ENCODE data around the gene MYH14. TPM values are rescaled to one million over a fixed set of nuclear protein-coding genes. Genes with fewer than 3 reads are reported as not detected.

Gene MYH14
- total RNA-seq, 2 donors from 2014 or later, result 2.6 to 11.1 TPM

GRCh38 chr19:50310759-50311465 is 107.5 kb downstream of the MYH14 start:
- no peak for TF ChIP-seq CTCF (IDR thresholded peaks at IDR 0.05)
- ATAC-seq (ENCODE audit: insufficient number of reproducible peaks, low FRiP score, low read depth), result no peak
- DNase-seq (ENCODE audit: low spot score), result no peak

DNA sequence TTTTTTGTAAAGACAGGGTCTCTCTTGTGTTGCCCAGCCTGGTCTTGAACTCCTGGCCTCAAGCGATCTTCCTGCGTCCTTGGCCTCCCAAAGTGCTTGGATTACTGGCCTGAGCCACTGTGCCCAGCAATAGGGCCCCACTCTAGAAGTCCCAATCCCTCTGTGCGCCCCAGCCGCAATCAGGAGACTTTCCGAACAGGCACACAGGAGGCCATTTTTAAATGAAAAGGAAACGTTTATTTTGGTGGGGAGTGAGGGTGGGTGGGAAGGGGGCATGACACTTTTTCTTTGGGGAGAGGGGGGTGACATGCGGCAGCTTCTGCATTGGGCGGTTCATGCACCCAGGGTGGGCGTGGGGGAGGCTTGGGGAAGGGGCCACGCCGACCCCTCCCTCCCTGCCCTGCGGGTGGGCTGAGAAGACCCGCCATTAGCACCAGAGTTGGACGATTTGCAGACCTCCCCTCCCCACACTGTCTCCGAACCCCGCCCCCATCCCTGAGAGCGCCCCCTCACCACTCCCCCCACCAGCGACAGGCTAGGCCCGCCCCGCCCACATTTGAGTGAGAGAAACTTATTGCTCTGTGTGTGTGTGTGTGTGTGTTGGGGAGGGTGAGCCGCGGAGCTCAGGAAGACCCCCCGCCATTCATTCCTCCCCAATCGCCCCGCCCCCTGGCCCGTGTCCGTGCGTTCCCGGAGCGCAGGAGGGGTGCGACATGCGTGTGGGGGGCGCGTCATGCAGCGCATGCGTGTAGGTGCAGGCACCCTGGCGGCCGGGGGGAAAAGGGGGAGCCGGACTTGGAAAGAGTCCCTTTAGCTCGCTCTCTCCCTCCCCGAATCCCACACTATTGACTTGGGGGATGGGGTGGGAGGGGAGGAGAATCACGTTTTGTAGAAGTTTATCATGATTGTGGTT is 108.6 kb downstream of the MYH14 start:
- H3K4me1 ChIP-seq (ENCODE audit: control insufficient read depth in 1 of 2, low read depth in 2 of 2), result no peaks in the 10 kb centered on the region
- DNase-seq (ENCODE audit: low spot score), result no peak
- H3K27ac ChIP-seq, result no peak overlapping the region
- no peak for ATAC-seq (ENCODE audit: insufficient number of reproducible peaks, low FRiP score, low read depth)
- H3K4me3 ChIP-seq, result no peak overlapping the region
- H3K36me3 ChIP-seq, result no peaks in the 10 kb centered on the region
- no peak for TF ChIP-seq CTCF (IDR thresholded peaks at IDR 0.05)
- peaks cover 14% of the 10 kb centered on the region for H3K27me3 ChIP-seq (replicated peaks; ENCODE audit: insufficient read depth)
- no peaks in the 10 kb centered on the region for H3K9me3 ChIP-seq

More at GRCh38 chr19:50310759-50311465, 107.5 kb downstream of the MYH14 start:
- Histone ChIP-seq H3K9me3 (no peaks in the 10 kb centered on the region), H3K4me3 (no peak overlapping the region), H3K27ac (no peak overlapping the region), H3K36me3 (no peaks in the 10 kb centered on the region), H3K4me1 (ENCODE audit: control insufficient read depth in 1 of 2, low read depth in 2 of 2) (no peaks in the 10 kb centered on the region), H3K27me3 (replicated peaks; ENCODE audit: insufficient read depth) (peaks cover 14% of the 10 kb centered on the region)

DNA sequence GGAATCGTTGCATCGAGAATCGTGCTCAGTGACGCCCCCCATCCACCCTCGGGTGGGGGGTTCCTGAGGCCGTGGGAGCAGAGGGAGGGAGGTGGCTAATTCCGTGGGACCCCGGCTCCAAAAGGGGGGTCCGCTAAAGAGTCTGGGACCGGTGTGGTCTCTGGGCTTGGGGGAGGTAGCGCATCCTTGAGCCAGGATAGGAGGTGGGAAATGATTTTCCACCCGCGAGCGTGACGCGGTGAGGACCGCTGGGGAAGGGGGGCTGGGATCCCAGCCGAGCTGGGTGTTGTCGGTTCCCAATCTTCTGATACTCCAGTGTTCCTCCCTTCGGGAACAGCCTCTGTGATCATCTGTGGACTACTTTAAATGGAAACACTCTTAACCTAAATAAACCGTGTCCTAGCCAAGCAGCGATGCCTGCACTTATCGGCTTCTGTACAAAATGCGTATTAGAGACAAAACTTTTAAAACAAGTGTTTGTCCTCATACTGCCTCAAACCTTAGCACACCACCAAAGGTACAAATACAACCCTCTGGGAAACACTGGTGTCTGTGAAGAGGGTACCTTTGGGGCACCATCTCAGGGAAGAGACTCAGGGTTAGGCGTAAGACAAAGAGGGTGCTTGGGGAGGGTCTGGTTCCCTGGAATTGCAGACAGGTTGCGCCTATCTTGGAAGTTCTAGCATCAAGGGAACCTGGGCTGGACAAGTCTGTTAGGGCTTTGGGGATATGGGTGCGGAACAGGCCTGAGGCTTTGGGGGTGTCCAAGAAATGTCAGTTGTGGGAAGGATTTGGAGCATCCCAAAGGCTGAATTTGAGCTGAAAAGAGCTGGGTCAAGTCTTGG is 109.8 kb downstream of the MYH14 start:
- Histone ChIP-seq H3K9me3 (no peaks in the 10 kb centered on the region), H3K4me3 (no peak overlapping the region), H3K27me3 (replicated peaks; ENCODE audit: insufficient read depth) (peaks cover 14% of the 10 kb centered on the region), H3K4me1 (ENCODE audit: control insufficient read depth in 1 of 2, low read depth in 2 of 2) (no peaks in the 10 kb centered on the region), H3K27ac (no peak overlapping the region), H3K36me3 (no peaks in the 10 kb centered on the region)
- no peak for ATAC-seq (ENCODE audit: insufficient number of reproducible peaks, low FRiP score, low read depth)
- TF ChIP-seq CTCF (IDR thresholded peaks at IDR 0.05), result no peak
- DNase-seq (ENCODE audit: low spot score), result no peak

- no peak for TF ChIP-seq CTCF (IDR thresholded peaks at IDR 0.05)
- H3K27me3 ChIP-seq (replicated peaks; ENCODE audit: insufficient read depth), result peaks cover 14% of the 10 kb centered on the region
- no peak overlapping the region for H3K27ac ChIP-seq
- no peaks in the 10 kb centered on the region for H3K36me3 ChIP-seq
- no peaks in the 10 kb centered on the region for H3K9me3 ChIP-seq
- no peak for ATAC-seq (ENCODE audit: insufficient number of reproducible peaks, low FRiP score, low read depth)
- DNase-seq (ENCODE audit: low spot score), result no peak
- no peaks in the 10 kb centered on the region for H3K4me1 ChIP-seq (ENCODE audit: control insufficient read depth in 1 of 2, low read depth in 2 of 2)
- H3K4me3 ChIP-seq, result no peak overlapping the region
Measured at GRCh38 chr19:50313812-50314536, 110.6 kb downstream of the MYH14 start.
